Lower lobe of right lung (tissue), 2 donors: ENCODE results near the gene CEP170. TPM values are rescaled to one million over a fixed set of nuclear protein-coding genes. Genes with fewer than 3 reads are reported as not detected.
"Not testable (repeated sequence)": the region's sequence is repeated elsewhere in the genome, so short reads cannot be mapped to it uniquely, and the experiment has no call there.

Source experiments
- ATAC-seq, 2 donors: fragments of 200-7000 bp; cut with Tn5 transposase; one replicate each; pipeline ENCODE4 v1.9.1; 2020 to 2022; ENCODE audit warnings: mild to moderate bottlenecking in 2 of 2, moderate library complexity in 2 of 2
- DNase-seq: peaks from one replicate; pipeline ENCODE4 v3.0.0-alpha.2; 2020
- H3K27ac ChIP-seq: fragments of 200-600 bp; one replicate; pipeline ENCODE4 v1.8.0; 2022
- H3K27me3 ChIP-seq: fragments of 200-600 bp; one replicate; pipeline ENCODE4 v1.8.0; 2022; ENCODE audit warnings: low read depth
- H3K36me3 ChIP-seq: fragments of 200-600 bp; one replicate; pipeline ENCODE4 v1.8.0; 2022; ENCODE audit warnings: mild to moderate bottlenecking
- H3K4me1 ChIP-seq: fragments of 200-600 bp; one replicate; pipeline ENCODE4 v1.8.0; 2022
- H3K4me3 ChIP-seq: fragments of 200-600 bp; one replicate; pipeline ENCODE4 v1.8.0; 2022; ENCODE audit warnings: mild to moderate bottlenecking
- H3K9me3 ChIP-seq: fragments of 200-600 bp; one replicate; pipeline ENCODE4 v1.8.0; 2022
- intact Hi-C: fragments of 100-400 bp; cut with DNase I; formaldehyde crosslinking; loops from one replicate; pipeline ENCODE4 v1.11.0; 2022
- total RNA-seq: library from RNA; stranded (reverse); fragmentation: NEBNext Ultra II Directional; extraction: Animal tissue kit (Norgen Biotek cat#: 25700); gene quantifications from one replicate; pipeline ENCODE4 v1.2.1, GENCODE V29; 2021
- TF ChIP-seq, protein P1 (sequence below): fragments of 200-600 bp; IDR thresholded peaks from one replicate; pipeline ENCODE4 v1.8.0; 2022; ENCODE audit warnings: antibody characterized with exemption, mild to moderate bottlenecking
- donor health status: DM: no; HTN: yes; CAD: no; lungs with severe emphysema.

Gene CEP170
- total RNA-seq, 1 donor from 2014 or later: 106 TPM

DNA sequence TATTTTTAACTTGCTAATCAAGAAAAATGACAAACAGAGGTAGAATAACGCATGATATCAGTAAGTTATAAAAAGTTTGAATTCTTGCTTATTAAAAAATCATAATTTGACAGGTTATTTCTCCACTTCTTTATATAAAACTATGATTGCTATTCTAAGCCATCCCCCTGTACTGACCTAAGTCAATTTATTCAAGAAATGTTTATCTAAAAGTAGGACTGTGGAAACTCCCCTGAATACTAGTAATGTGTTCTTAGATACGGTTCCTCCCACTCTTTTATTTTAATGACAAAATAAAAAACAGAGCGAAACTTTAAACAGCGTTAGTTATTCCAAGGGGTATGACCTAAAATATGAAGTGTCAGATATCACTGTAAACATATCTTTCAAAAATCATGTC is 51.9 kb downstream of the CEP170 start:
- H3K36me3 ChIP-seq, intact Hi-C loops, H3K9me3 ChIP-seq, H3K4me1 ChIP-seq, DNase-seq, H3K27ac ChIP-seq, H3K27me3 ChIP-seq, ATAC-seq, H3K4me3 ChIP-seq: not testable (repeated sequence)

DNA sequence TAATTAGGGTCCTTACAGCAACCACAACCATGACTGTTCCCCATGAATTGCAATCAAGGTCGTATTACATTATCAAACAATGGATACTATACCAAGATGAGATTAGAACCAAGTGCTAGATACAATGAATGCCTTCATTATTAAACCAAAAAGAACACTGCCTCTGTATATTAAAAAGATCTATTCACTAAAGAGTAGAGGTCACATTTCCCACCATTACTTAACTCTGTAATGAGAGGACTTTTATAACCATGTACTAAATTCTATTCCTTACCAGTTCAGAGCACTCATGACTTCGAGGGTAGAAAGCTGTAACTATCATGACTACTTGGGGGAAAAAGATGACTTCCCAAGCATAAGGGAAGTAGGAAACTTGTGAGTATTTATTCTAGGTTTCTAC is 53.8 kb downstream of the CEP170 start:
- DNase-seq, H3K27ac ChIP-seq, H3K4me3 ChIP-seq, H3K9me3 ChIP-seq, ATAC-seq, intact Hi-C loops, H3K27me3 ChIP-seq, H3K4me1 ChIP-seq: not testable (repeated sequence)
- H3K36me3 ChIP-seq: peaks cover 23% of the 10 kb centered on the region

DNA sequence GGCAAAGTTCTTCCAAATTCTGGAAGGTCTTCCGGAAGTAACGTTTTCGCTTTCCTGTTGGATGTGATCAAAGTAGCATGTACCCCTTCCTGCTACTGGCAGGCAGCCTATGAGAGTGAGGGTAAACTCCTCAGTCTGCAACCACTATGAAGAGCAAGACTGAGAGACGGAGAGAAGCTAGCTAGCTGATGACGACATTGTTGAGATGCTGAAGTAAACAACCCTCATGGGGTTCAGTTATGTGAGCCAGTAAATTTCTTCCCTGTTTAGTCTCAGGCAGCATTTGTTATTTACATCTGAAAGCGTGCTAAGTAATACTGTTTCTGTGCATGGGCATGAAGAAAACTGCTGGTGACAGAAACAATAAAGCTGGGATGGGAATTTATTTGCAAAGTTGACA is 57.6 kb downstream of the CEP170 start:
- H3K4me3 ChIP-seq, intact Hi-C loops, H3K27ac ChIP-seq, H3K4me1 ChIP-seq, ATAC-seq, DNase-seq, H3K9me3 ChIP-seq, H3K27me3 ChIP-seq: not testable (repeated sequence)
- H3K36me3 ChIP-seq: peaks cover 18% of the 10 kb centered on the region

DNA sequence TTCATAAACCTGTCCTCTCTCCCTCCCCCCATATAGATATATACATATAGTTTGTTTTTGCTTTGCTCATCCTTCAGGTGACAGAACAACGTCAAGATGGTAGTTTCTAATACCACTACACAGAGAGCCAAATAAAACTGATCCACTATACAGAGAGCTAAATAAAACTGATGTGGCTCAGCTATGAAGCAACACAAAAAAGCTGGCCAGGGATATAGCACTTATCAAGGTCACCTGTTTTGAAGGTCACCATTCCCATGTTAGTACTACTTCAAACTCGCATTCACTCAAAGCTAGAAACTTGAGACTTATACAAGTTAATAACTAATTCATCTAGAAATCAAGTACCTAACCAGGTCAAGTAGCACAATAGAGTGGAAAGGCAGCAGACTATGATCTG is 61.8 kb downstream of the CEP170 start:
- peak; percentile 37 to 56 for ATAC-seq
- peaks cover 13% of the 10 kb centered on the region for H3K36me3 ChIP-seq
- H3K27me3 ChIP-seq, H3K27ac ChIP-seq, intact Hi-C loops, H3K9me3 ChIP-seq, H3K4me1 ChIP-seq, H3K4me3 ChIP-seq, DNase-seq: not testable (repeated sequence)

DNA sequence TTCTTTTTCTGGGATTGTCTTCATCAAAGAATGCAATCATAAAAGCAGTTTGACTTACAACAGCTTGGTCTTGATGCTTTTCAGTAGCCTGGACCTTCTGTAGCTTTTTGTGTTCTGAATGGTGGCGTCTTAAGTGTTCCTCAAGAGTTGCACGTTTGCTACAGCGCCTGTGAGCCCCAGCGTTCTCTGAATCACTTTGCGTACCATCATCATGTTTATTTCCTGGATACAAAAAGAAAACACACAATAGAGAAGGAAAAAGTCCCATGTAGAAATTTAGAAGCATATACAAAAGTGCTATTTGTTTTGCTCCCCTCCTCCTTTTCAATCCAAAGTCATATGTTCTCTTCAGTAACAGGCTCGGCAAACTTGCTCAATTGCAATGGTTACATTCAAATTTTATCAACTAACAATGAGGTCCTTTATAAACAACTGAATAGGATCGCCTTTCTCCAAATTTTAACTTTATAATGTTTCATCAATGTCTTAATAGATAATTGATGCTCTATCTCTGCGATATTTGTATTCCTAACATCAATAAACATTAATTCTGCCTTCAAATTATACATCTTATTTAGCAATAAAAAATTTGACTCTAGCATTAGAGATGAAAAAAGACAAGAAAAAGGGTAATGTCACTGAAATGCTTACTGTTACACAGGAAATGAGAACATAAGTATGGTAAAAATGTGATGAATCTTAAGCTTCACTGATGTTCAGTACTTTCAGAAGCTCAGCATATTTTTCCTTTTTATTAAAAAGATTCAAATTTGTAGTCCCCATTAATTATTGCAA is 68.7 kb downstream of the CEP170 start:
- H3K27me3 ChIP-seq, H3K4me3 ChIP-seq, H3K4me1 ChIP-seq, H3K27ac ChIP-seq, H3K9me3 ChIP-seq, DNase-seq, ATAC-seq, H3K36me3 ChIP-seq, intact Hi-C loops: not testable (repeated sequence)

DNA sequence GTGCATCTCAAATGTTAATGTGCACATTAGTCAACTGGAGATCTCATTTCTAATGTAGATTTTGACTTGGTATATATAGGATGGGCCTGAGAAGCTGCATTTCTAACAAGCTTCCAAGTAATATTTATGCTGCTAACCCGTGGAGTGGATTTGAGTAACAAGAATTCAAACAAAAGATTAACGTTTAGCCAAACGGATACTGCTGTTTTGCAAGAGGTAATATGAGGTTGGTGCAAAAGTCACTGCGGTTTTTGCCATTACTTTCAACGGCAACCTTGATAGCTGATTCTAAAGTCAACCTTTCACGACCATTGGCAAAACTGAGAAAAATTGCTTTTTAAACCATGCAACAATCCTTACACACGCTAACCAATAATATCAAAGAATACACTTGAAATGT is 70.3 kb downstream of the CEP170 start:
- H3K36me3 ChIP-seq, intact Hi-C loops, ATAC-seq, H3K4me1 ChIP-seq, H3K9me3 ChIP-seq, H3K27ac ChIP-seq, H3K27me3 ChIP-seq, DNase-seq, H3K4me3 ChIP-seq: not testable (repeated sequence)

DNA sequence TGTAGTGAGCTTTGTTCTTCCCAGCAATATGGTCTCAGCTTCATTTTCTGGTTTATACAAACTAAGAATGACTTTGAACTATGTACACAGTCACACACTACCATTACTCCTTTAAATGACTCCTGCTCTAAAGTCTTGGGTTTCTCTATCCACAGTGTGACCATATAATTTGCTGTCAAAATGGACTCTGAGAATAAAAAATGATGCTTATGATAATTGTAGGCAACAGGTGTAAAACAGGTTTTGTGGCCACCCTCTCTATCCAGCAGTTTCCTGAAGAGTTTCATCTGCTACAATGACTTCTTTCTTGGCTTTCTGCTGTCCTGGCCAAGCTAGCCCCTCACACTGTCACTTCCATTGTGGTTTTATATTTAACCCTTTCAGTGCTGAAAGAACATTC is 71.4 kb downstream of the CEP170 start:
- H3K4me1 ChIP-seq, H3K36me3 ChIP-seq, H3K27ac ChIP-seq, H3K9me3 ChIP-seq, H3K4me3 ChIP-seq, DNase-seq, intact Hi-C loops, H3K27me3 ChIP-seq, ATAC-seq: not testable (repeated sequence)

DNA sequence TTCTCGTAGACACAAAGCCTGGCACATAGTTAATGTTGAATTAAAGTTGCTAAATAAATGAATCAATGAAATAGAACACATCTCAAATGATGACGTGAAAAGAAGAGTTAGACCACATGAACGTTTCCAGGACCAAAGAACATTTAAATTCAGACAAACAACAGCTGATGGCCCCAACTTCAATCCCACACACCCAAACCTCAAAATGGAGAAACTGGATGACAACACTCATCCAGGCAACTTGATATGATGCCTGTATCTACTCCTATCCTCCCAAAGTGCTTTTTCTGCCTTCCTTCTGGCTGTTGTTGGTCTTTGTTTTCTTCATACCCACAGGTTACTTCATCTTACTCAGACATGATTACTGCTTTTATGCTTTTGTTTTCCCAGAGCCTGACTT is 71.9 kb downstream of the CEP170 start:
- H3K27me3 ChIP-seq, DNase-seq, H3K9me3 ChIP-seq, H3K27ac ChIP-seq, ATAC-seq, H3K4me3 ChIP-seq, H3K4me1 ChIP-seq, H3K36me3 ChIP-seq, intact Hi-C loops: not testable (repeated sequence)

DNA sequence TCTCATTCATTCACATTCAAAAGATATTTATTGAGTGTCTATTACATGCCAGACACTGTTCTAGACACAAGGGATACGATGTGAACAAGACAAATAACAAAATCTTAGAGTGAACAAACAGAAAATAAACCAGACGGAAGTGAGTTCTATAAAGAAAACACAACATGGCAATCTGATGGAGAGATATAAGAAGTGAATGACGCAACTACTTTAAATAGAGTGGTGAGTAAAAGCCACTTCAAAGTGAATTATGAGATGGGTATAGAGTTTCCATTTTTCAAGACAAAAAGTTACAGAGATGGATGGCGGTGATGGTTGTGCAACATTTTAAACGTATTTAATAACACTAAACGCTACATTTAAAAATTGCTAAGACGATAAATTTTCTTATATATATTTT is 75.4 kb downstream of the CEP170 start:
- Histone ChIP-seq H3K4me1 (no peaks in the 10 kb centered on the region), H3K36me3 (no peaks in the 10 kb centered on the region), H3K4me3 (no peak overlapping the region), H3K27ac (no peak overlapping the region), H3K9me3 (no peaks in the 10 kb centered on the region), H3K27me3 (no peaks in the 10 kb centered on the region)
- DNase-seq: no peak
- no peak for ATAC-seq
- TF ChIP-seq, protein P1, sequence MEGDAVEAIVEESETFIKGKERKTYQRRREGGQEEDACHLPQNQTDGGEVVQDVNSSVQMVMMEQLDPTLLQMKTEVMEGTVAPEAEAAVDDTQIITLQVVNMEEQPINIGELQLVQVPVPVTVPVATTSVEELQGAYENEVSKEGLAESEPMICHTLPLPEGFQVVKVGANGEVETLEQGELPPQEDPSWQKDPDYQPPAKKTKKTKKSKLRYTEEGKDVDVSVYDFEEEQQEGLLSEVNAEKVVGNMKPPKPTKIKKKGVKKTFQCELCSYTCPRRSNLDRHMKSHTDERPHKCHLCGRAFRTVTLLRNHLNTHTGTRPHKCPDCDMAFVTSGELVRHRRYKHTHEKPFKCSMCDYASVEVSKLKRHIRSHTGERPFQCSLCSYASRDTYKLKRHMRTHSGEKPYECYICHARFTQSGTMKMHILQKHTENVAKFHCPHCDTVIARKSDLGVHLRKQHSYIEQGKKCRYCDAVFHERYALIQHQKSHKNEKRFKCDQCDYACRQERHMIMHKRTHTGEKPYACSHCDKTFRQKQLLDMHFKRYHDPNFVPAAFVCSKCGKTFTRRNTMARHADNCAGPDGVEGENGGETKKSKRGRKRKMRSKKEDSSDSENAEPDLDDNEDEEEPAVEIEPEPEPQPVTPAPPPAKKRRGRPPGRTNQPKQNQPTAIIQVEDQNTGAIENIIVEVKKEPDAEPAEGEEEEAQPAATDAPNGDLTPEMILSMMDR: no peak
- intact Hi-C loops: no loop called here

DNA sequence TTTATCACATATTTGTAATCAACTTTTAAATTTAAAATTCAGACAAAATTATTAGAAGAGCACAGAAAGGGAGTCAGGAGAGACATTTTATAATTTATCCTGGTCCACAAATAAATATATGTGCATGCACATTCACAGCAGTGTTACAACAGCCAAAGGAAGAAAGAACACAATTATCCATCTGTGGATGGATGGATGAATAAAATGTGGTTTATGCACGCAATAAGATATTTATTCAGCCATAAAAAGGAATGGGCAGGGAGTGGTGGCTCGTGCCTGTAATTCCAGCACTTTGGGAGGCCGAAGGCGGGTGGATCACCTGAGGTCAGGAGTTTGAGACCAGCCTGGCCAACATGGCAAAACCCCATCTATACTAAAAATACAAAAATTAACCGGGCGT is 77.3 kb downstream of the CEP170 start:
- H3K4me1 ChIP-seq, ATAC-seq, H3K36me3 ChIP-seq, intact Hi-C loops, H3K27ac ChIP-seq, H3K27me3 ChIP-seq, DNase-seq, H3K4me3 ChIP-seq, H3K9me3 ChIP-seq: not testable (repeated sequence)

DNA sequence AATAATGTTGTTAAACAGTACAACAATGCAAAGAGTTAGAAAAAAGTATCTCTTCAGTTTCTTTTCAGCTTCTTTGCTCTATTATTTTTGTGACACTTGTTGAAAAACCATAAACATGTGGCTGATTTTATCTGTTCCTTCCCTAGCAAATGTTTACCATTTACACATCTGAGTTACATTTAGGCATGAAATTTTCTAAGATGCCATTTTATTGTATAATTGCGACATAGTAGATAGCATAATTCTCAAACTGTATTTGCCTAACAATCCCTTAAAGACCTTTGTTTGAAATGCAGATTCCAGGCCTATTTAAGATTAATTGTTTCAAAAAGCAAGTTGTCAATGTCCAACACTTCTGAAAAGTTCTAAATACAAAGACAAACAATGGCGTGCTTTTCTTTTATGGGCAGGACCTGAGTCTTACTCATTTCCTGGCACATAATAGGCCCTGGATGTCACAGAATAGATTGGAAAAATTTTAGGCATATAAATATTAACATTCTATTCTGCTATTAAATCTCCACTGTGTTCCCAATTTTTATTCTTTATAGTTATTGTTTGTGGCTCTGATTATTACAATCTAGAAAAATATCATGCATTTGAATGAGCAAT is 81.2 kb downstream of the CEP170 start:
- ATAC-seq, intact Hi-C loops, DNase-seq, H3K4me1 ChIP-seq, H3K27ac ChIP-seq, H3K4me3 ChIP-seq, H3K9me3 ChIP-seq, H3K27me3 ChIP-seq: not testable (repeated sequence)
- peaks cover 11% of the 10 kb centered on the region for H3K36me3 ChIP-seq

DNA sequence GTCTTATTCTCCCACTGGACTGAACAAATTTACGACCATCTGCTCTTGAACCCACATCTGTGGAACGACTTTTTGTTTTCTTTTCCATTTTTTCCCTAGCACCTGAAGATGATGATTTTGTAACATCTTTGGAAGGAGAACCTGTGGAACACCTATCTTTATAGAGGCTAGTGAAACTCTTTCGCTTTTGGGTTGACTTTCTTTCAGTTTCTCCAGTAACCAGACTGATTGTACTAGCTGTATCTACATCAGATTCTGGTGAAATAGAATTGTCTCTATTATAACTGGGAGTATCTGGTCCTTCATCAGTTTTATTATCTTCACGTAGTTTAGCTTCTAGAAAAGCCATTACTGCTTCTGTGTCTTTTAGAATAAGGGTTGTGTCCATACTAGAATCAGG is 90.2 kb downstream of the CEP170 start:
- H3K36me3 ChIP-seq, H3K27me3 ChIP-seq, H3K9me3 ChIP-seq, intact Hi-C loops, H3K4me1 ChIP-seq, H3K27ac ChIP-seq, DNase-seq, H3K4me3 ChIP-seq, ATAC-seq: not testable (repeated sequence)

DNA sequence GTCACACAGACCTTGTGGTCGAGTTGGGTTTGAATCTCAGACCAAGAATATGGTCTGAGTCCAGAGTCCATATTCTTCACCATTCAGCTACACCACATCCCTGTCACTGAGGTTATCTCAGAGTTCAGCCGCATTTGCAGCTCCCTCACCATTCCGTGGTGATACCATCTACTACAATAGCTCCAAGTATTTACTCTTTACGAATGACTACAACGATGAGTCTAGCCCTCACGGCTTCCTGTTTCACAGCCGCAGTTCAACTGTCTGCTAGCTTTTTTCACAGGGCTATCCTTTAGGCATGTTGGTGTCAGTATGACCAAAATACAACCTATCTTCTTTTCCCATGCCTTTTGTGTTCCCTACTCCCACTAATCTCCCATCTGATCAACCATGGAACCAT is 104.2 kb downstream of the CEP170 start:
- H3K4me3 ChIP-seq, H3K27ac ChIP-seq, H3K4me1 ChIP-seq, H3K27me3 ChIP-seq, ATAC-seq, intact Hi-C loops, DNase-seq, H3K9me3 ChIP-seq: not testable (repeated sequence)
- H3K36me3 ChIP-seq: peaks cover 24% of the 10 kb centered on the region
